ENCODE measurements around the gene PPIP5K1.
A peak's percentile ranks its signal among the peaks of the same experiment; 100 is the strongest.

The PPIP5K1 gene

GRCh38 chr15:43514241-43515057 is 75.6 kb downstream of the PPIP5K1 start:
- TF ChIP-seq CTCF (conservative IDR thresholded peaks at IDR 0.05; ENCODE audit: low read depth): peak; percentile 71
- ChIA-PET POLR2A (ENCODE audit: low non-redundant PET) (no interaction called here), CTCF (interaction anchor here (0.5 to 1.3 kb wide), 8 partner anchors 9 to 218 kb away, joined by 3 to 5 read pairs (median 3); no protein-coding TSS in a partner anchor)
- DNase-seq (ENCODE audit: low spot score): no peak
- no peak overlapping the region for H3K27ac ChIP-seq

GRCh38 chr15:43513550-43513949 is 76.5 kb downstream of the PPIP5K1 start:
- POLR2A ChIA-PET (ENCODE audit: low non-redundant PET): no interaction called here
- no peak for TF ChIP-seq CTCF (conservative IDR thresholded peaks at IDR 0.05; ENCODE audit: low read depth)
- no peak overlapping the region for H3K27ac ChIP-seq
- no peak for DNase-seq (ENCODE audit: low spot score)
- CTCF ChIA-PET: interaction anchor here (0.7 to 1.3 kb wide), 5 partner anchors 9 to 982 kb away, joined by 3 read pairs; no protein-coding TSS in a partner anchor

GRCh38 chr15:43511012-43511885 is 78.8 kb downstream of the PPIP5K1 start:
- H3K27ac ChIP-seq: peak overlapping the region; percentile 77
- ChIA-PET CTCF (interaction anchor here (0.6 to 1.9 kb wide), 4 partner anchors 11 to 239 kb away, joined by 5 to 9 read pairs (median 6); partner anchors contain the start of gene TP53BP1), POLR2A (ENCODE audit: low non-redundant PET) (interaction anchor here (0.6 to 0.7 kb wide), 2 partner anchors 21 to 55 kb away, joined by 6 to 10 read pairs; no protein-coding TSS in a partner anchor)
- no peak for DNase-seq (ENCODE audit: low spot score)
- TF ChIP-seq CTCF (conservative IDR thresholded peaks at IDR 0.05; ENCODE audit: low read depth): peak; percentile 16

GRCh38 chr15:43510200-43511011 is 79.6 kb downstream of the PPIP5K1 start:
- ChIA-PET POLR2A (ENCODE audit: low non-redundant PET) (interaction anchor here (0.6 to 0.7 kb wide), 3 partner anchors 54 to 962 kb away, joined by 3 to 10 read pairs (median 5); no protein-coding TSS in a partner anchor), CTCF (interaction anchor here (0.6 to 1.9 kb wide), 4 partner anchors 17 to 239 kb away, joined by 5 to 9 read pairs (median 6); partner anchors contain the start of gene TP53BP1)
- peak overlapping the region; percentile 77 for H3K27ac ChIP-seq
- no peak for TF ChIP-seq CTCF (conservative IDR thresholded peaks at IDR 0.05; ENCODE audit: low read depth)
- peak; percentile 97 for DNase-seq (ENCODE audit: low spot score)

GRCh38 chr15:43509660-43510199 is 80.3 kb downstream of the PPIP5K1 start:
- peak overlapping the region; percentile 77 for H3K27ac ChIP-seq
- DNase-seq (ENCODE audit: low spot score): no peak
- POLR2A ChIA-PET (ENCODE audit: low non-redundant PET): no interaction called here
- CTCF ChIA-PET: interaction anchor here (0.6 to 1.9 kb wide), 3 partner anchors 35 to 69 kb away, joined by 3 to 9 read pairs (median 5); no protein-coding TSS in a partner anchor
- TF ChIP-seq CTCF (conservative IDR thresholded peaks at IDR 0.05; ENCODE audit: low read depth): no peak

Measured in RWPE1 (cell line).